GM23338 (cell line): ENCODE data around the gene ELMO2. TPM values are rescaled to one million over a fixed set of nuclear protein-coding genes. Genes with fewer than 3 reads are reported as not detected.

Experiments
- ATAC-seq: fragments of 200-7000 bp; cut with Tn5 transposase; 3 replicates; pipeline ENCODE4 v1.9.1; 2020
- DNase-seq: peaks from one replicate; pipeline ENCODE4 v3.0.0-alpha.2; 2015; ENCODE audit warnings: low spot score
- H2AFZ ChIP-seq: fragments of 200-600 bp; sonication (generic); 2 replicates; pipeline ENCODE4 v1.8.0; 2016; ENCODE audit warnings: antibody characterized with exemption, mild to moderate bottlenecking, moderate library complexity
- H3F3A ChIP-seq: fragments of 200-600 bp; sonication (generic); replicated peaks from 2 replicates; pipeline ENCODE4 v1.8.0; 2017; ENCODE audit warnings: antibody characterized with exemption, mixed run types, low read depth
- H3K27ac ChIP-seq: fragments of 200-600 bp; sonication (generic); 2 replicates; pipeline ENCODE4 v1.6.1; 2016; ENCODE audit warnings: low read depth
- H3K27me3 ChIP-seq: fragments of 200-600 bp; sonication (generic); 2 replicates; pipeline ENCODE4 v1.8.0; 2016; ENCODE audit warnings: mild to moderate bottlenecking, mixed run types, moderate library complexity; ENCODE audit not compliant: insufficient read depth
- H3K36me3 ChIP-seq: fragments of 200-600 bp; sonication (generic); 2 replicates; pipeline ENCODE4 v1.8.0; 2016; ENCODE audit warnings: mild to moderate bottlenecking; ENCODE audit not compliant: insufficient read depth
- H3K4me1 ChIP-seq: fragments of 200-600 bp; sonication (generic); 2 replicates; pipeline ENCODE4 v1.8.0; 2016; ENCODE audit warnings: mild to moderate bottlenecking, moderate library complexity; ENCODE audit not compliant: insufficient read depth
- H3K4me2 ChIP-seq: fragments of 200-600 bp; sonication (generic); 2 replicates; pipeline ENCODE4 v1.7.1; 2017; ENCODE audit warnings: mixed run types
- H3K4me3 ChIP-seq: fragments of 200-600 bp; sonication (generic); 2 replicates; pipeline ENCODE4 v1.6.1; 2016; ENCODE audit warnings: mixed run types
- H3K79me2 ChIP-seq: fragments of 200-600 bp; sonication (generic); replicated peaks from 2 replicates; pipeline ENCODE4 v1.8.0; 2017; ENCODE audit warnings: mild to moderate bottlenecking; ENCODE audit not compliant: insufficient read depth
- H3K9me2 ChIP-seq: fragments of 200-600 bp; sonication (generic); 2 replicates; pipeline ENCODE4 v1.8.0; 2017; ENCODE audit not compliant: insufficient read depth
- H4K20me1 ChIP-seq: fragments of 200-600 bp; sonication (generic); replicated peaks from 2 replicates; pipeline ENCODE4 v1.8.0; 2017; ENCODE audit warnings: mild to moderate bottlenecking; ENCODE audit not compliant: insufficient read depth
- H3K27ac Mint-ChIP-seq: 2 replicates; pipeline ENCODE4 v1.8.0; 2020; ENCODE audit warnings: inconsistent platforms, mild to moderate bottlenecking, moderate library complexity, mixed read lengths
- H3K27me3 Mint-ChIP-seq: 3 replicates; pipeline ENCODE4 v1.8.0; 2022; ENCODE audit warnings: low read depth, mild to moderate bottlenecking, moderate library complexity, mixed read lengths, inconsistent platforms; ENCODE audit not compliant: insufficient read depth, poor library complexity
- H3K36me3 Mint-ChIP-seq: 3 replicates; pipeline ENCODE4 v1.8.0; 2021; ENCODE audit warnings: low read depth, mild to moderate bottlenecking, inconsistent platforms, moderate library complexity, mixed read lengths
- H3K4me1 Mint-ChIP-seq: 3 replicates; pipeline ENCODE4 v1.8.0; 2020; ENCODE audit warnings: mild to moderate bottlenecking, inconsistent platforms, mixed read lengths
- H3K4me3 Mint-ChIP-seq: 3 replicates; pipeline ENCODE4 v1.8.0; 2021; ENCODE audit warnings: moderate library complexity, mild to moderate bottlenecking, inconsistent platforms, mixed read lengths
- H3K9me3 Mint-ChIP-seq: 3 replicates; pipeline ENCODE4 v1.8.0; 2020; ENCODE audit warnings: moderate library complexity, mild to moderate bottlenecking, inconsistent platforms, mixed read lengths
- CREB1 ChIP-seq: fragments of 250-450 bp; sonication (Bioruptor Pico); IDR thresholded peaks from 2 replicates; pipeline ENCODE4 v1.5.0; 2020; ENCODE audit warnings: low read depth, mild to moderate bottlenecking, moderate library complexity
- EZH2 ChIP-seq: fragments of 200-600 bp; sonication (generic); IDR thresholded peaks from one replicate; pipeline ENCODE4 v1.8.0; 2017; ENCODE audit warnings: antibody characterized with exemption, mild to moderate bottlenecking, low read depth; ENCODE audit not compliant: unreplicated experiment
- EZH2phosphoT487 ChIP-seq: fragments of 200-600 bp; sonication (generic); IDR thresholded peaks from one replicate; pipeline ENCODE4 v1.8.1; 2018; ENCODE audit warnings: antibody characterized with exemption; ENCODE audit not compliant: unreplicated experiment
- JUNB ChIP-seq: IDR thresholded peaks from one replicate; pipeline ENCODE4 v1.6.1; 2016; ENCODE audit warnings: antibody characterized with exemption; ENCODE audit not compliant: unreplicated experiment
- NANOG ChIP-seq: IDR thresholded peaks from 2 replicates; pipeline ENCODE4 v1.6.1; 2016; ENCODE audit warnings: antibody characterized with exemption, borderline replicate concordance
- POLR2AphosphoS5 ChIP-seq: IDR thresholded peaks from 2 replicates; pipeline ENCODE4 v1.6.1; 2016; ENCODE audit warnings: antibody characterized with exemption, low read depth
- STAT1 ChIP-seq: IDR thresholded peaks from one replicate; pipeline ENCODE4 v1.6.1; 2016; ENCODE audit warnings: antibody characterized with exemption; ENCODE audit not compliant: unreplicated experiment
- ZNF114 ChIP-seq: fragments of 250-450 bp; sonication (Bioruptor Pico); IDR thresholded peaks from 2 replicates; pipeline ENCODE4 v1.5.0; 2020; ENCODE audit warnings: mild to moderate bottlenecking, moderate library complexity
- ZNF331 ChIP-seq: fragments of 250-450 bp; sonication (Bioruptor Pico); IDR thresholded peaks from 2 replicates; pipeline ENCODE4 v1.5.0; 2020; ENCODE audit warnings: low read depth, mild to moderate bottlenecking, moderate library complexity
- polyA plus RNA-seq: library from polyadenylated mRNA; unstranded; fragments of >200 nt; fragmentation: Nextera tagmentation; extraction: Ambion mirVana; gene quantifications from 2 replicates; pipeline ENCODE4 v1.2.1, GENCODE V29; 2016
- total RNA-seq: library from RNA; depleted of rRNA; stranded (reverse); fragments of >200 nt; shearing (Covaris generic); gene quantifications from 2 replicates; pipeline ENCODE4 v1.2.3, GENCODE V29; 2014
- TF ChIP-seq, protein P1 (sequence below): IDR thresholded peaks from 2 replicates; pipeline ENCODE4 v1.6.1; 2016; ENCODE audit warnings: antibody characterized with exemption
- TF ChIP-seq, protein P2 (sequence below): IDR thresholded peaks from one replicate; pipeline ENCODE4 v1.6.1; 2018; ENCODE audit warnings: antibody characterized with exemption; ENCODE audit not compliant: unreplicated experiment
- TF ChIP-seq, protein P3 (sequence below), 2 experiments: fragments of 200-600 bp in 1 of 2; sonication (generic) in 1 of 2; conservative IDR thresholded peaks; 2 replicates each; pipeline versions ENCODE4 v1.5.1 to v1.6.1; 2016 to 2017; ENCODE audit warnings: antibody characterized with exemption in 2 of 2, low read depth in 2 of 2, mild to moderate bottlenecking in 2 of 2, moderate library complexity in 1 of 2
- TF ChIP-seq, protein P4 (sequence below): fragments of 250-450 bp; sonication (Bioruptor Pico); IDR thresholded peaks from 2 replicates; pipeline ENCODE4 v1.5.0; 2020; ENCODE audit warnings: mild to moderate bottlenecking, moderate library complexity

ELMO2 gene
- total and polyA plus RNA-seq, 2 experiments from 2014 or later, result 15.1 to 44.1 TPM

DNA sequence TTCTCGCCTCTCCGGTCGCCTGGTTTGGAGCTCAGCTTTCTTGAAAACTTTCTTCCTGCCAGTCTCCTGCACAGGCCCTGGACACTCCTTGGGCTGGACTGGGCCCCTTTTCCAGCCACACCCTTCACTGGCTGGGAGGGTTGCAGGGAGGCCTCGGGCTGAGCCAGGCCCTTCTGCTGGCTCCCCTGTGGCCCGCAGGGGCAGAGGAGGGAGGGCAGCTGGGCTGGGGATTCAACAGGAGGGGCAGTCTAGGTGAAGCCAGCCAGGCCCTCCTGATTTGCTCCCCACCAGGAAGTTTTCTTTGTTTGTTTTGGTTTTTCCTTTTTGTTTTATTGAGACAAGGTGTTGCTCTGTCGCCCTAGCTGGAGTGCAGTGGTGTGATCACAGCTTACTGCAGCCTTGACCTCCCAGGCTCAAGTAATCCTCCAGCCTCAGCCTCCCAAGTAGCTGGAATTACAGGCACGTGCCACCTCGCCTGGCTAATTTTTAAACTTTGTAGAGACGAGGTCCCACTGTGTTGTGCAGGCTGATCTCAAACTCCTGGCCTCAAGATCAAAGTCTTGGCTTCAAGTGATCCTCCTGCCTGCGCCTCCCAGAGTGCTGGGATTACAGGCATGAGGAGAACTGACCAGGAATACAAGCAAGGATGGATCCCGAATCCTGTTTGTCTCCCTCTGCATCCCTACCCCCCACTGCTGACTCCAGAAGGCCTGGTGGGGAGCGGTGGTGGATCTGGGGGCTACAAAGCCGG is 74.6 kb downstream of the ELMO2 start:
- Mint-ChIP-seq H3K9me3 (no peaks in the 10 kb centered on the region; the same call in 1 of the 3 replicates), H3K36me3 (no peaks in the 10 kb centered on the region), H3K27me3 (peaks cover 15% of the 10 kb centered on the region), H3K4me1 (peaks cover 48% of the 10 kb centered on the region), H3K27ac (no peak overlapping the region), H3K4me3 (no peak overlapping the region)
- DNase-seq (no peak), ATAC-seq (peak; percentile 14)
- H3K9me2 ChIP-seq, result no peaks in the 10 kb centered on the region
- H3F3A ChIP-seq, result no peaks in the 10 kb centered on the region
- peak overlapping the region; percentile 47; the same call in 1 of the 2 replicates for H2AFZ ChIP-seq
- H3K4me1 ChIP-seq, result peaks cover 12% of the 10 kb centered on the region; the same call in 1 of the 2 replicates
- H3K27me3 ChIP-seq, result no peaks in the 10 kb centered on the region
- H3K4me2 ChIP-seq, result no peak overlapping the region
- TF ChIP-seq JUNB (no peak), ZNF114 (CRISPR knock-in tag) (no peak), ZNF331 (CRISPR knock-in tag) (no peak), EZH2phosphoT487 (no peak), STAT1 (no peak), NANOG (no peak), EZH2 (no peak), CREB1 (no peak), POLR2AphosphoS5 (no peak)
- TF ChIP-seq, protein P1, sequence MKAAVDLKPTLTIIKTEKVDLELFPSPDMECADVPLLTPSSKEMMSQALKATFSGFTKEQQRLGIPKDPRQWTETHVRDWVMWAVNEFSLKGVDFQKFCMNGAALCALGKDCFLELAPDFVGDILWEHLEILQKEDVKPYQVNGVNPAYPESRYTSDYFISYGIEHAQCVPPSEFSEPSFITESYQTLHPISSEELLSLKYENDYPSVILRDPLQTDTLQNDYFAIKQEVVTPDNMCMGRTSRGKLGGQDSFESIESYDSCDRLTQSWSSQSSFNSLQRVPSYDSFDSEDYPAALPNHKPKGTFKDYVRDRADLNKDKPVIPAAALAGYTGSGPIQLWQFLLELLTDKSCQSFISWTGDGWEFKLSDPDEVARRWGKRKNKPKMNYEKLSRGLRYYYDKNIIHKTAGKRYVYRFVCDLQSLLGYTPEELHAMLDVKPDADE, result no peak
- TF ChIP-seq, protein P2, sequence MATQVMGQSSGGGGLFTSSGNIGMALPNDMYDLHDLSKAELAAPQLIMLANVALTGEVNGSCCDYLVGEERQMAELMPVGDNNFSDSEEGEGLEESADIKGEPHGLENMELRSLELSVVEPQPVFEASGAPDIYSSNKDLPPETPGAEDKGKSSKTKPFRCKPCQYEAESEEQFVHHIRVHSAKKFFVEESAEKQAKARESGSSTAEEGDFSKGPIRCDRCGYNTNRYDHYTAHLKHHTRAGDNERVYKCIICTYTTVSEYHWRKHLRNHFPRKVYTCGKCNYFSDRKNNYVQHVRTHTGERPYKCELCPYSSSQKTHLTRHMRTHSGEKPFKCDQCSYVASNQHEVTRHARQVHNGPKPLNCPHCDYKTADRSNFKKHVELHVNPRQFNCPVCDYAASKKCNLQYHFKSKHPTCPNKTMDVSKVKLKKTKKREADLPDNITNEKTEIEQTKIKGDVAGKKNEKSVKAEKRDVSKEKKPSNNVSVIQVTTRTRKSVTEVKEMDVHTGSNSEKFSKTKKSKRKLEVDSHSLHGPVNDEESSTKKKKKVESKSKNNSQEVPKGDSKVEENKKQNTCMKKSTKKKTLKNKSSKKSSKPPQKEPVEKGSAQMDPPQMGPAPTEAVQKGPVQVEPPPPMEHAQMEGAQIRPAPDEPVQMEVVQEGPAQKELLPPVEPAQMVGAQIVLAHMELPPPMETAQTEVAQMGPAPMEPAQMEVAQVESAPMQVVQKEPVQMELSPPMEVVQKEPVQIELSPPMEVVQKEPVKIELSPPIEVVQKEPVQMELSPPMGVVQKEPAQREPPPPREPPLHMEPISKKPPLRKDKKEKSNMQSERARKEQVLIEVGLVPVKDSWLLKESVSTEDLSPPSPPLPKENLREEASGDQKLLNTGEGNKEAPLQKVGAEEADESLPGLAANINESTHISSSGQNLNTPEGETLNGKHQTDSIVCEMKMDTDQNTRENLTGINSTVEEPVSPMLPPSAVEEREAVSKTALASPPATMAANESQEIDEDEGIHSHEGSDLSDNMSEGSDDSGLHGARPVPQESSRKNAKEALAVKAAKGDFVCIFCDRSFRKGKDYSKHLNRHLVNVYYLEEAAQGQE, result no peak
- TF ChIP-seq, protein P3, sequence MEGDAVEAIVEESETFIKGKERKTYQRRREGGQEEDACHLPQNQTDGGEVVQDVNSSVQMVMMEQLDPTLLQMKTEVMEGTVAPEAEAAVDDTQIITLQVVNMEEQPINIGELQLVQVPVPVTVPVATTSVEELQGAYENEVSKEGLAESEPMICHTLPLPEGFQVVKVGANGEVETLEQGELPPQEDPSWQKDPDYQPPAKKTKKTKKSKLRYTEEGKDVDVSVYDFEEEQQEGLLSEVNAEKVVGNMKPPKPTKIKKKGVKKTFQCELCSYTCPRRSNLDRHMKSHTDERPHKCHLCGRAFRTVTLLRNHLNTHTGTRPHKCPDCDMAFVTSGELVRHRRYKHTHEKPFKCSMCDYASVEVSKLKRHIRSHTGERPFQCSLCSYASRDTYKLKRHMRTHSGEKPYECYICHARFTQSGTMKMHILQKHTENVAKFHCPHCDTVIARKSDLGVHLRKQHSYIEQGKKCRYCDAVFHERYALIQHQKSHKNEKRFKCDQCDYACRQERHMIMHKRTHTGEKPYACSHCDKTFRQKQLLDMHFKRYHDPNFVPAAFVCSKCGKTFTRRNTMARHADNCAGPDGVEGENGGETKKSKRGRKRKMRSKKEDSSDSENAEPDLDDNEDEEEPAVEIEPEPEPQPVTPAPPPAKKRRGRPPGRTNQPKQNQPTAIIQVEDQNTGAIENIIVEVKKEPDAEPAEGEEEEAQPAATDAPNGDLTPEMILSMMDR (conservative IDR thresholded peaks at IDR 0.05; ENCODE audit: low read depth in 2 of 2), result no peak
- TF ChIP-seq, protein P4, sequence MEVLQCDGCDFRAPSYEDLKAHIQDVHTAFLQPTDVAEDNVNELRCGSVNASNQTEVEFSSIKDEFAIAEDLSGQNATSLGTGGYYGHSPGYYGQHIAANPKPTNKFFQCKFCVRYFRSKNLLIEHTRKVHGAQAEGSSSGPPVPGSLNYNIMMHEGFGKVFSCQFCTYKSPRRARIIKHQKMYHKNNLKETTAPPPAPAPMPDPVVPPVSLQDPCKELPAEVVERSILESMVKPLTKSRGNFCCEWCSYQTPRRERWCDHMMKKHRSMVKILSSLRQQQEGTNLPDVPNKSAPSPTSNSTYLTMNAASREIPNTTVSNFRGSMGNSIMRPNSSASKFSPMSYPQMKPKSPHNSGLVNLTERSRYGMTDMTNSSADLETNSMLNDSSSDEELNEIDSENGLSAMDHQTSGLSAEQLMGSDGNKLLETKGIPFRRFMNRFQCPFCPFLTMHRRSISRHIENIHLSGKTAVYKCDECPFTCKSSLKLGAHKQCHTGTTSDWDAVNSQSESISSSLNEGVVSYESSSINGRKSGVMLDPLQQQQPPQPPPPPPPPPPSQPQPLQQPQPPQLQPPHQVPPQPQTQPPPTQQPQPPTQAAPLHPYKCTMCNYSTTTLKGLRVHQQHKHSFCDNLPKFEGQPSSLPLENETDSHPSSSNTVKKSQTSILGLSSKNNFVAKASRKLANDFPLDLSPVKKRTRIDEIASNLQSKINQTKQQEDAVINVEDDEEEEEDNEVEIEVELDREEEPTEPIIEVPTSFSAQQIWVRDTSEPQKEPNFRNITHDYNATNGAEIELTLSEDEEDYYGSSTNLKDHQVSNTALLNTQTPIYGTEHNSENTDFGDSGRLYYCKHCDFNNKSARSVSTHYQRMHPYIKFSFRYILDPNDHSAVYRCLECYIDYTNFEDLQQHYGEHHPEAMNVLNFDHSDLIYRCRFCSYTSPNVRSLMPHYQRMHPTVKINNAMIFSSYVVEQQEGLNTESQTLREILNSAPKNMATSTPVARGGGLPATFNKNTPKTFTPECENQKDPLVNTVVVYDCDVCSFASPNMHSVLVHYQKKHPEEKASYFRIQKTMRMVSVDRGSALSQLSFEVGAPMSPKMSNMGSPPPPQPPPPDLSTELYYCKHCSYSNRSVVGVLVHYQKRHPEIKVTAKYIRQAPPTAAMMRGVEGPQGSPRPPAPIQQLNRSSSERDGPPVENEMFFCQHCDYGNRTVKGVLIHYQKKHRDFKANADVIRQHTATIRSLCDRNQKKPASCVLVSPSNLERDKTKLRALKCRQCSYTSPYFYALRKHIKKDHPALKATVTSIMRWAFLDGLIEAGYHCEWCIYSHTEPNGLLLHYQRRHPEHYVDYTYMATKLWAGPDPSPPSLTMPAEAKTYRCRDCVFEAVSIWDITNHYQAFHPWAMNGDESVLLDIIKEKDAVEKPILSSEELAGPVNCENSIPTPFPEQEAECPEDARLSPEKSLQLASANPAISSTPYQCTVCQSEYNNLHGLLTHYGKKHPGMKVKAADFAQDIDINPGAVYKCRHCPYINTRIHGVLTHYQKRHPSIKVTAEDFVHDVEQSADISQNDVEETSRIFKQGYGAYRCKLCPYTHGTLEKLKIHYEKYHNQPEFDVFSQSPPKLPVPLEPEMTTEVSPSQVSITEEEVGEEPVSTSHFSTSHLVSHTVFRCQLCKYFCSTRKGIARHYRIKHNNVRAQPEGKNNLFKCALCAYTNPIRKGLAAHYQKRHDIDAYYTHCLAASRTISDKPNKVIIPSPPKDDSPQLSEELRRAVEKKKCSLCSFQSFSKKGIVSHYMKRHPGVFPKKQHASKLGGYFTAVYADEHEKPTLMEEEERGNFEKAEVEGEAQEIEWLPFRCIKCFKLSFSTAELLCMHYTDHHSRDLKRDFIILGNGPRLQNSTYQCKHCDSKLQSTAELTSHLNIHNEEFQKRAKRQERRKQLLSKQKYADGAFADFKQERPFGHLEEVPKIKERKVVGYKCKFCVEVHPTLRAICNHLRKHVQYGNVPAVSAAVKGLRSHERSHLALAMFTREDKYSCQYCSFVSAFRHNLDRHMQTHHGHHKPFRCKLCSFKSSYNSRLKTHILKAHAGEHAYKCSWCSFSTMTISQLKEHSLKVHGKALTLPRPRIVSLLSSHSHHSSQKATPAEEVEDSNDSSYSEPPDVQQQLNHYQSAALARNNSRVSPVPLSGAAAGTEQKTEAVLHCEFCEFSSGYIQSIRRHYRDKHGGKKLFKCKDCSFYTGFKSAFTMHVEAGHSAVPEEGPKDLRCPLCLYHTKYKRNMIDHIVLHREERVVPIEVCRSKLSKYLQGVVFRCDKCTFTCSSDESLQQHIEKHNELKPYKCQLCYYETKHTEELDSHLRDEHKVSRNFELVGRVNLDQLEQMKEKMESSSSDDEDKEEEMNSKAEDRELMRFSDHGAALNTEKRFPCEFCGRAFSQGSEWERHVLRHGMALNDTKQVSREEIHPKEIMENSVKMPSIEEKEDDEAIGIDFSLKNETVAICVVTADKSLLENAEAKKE (CRISPR knock-in tag), result no peak
- no peaks in the 10 kb centered on the region for H3K36me3 ChIP-seq
- no peaks in the 10 kb centered on the region for H3K79me2 ChIP-seq
- H3K4me3 ChIP-seq, result no peak overlapping the region
- H4K20me1 ChIP-seq, result no peaks in the 10 kb centered on the region
- H3K27ac ChIP-seq, result no peak overlapping the region
